ENCODE data around the gene F2RL3.

F2RL3 gene

DNA sequence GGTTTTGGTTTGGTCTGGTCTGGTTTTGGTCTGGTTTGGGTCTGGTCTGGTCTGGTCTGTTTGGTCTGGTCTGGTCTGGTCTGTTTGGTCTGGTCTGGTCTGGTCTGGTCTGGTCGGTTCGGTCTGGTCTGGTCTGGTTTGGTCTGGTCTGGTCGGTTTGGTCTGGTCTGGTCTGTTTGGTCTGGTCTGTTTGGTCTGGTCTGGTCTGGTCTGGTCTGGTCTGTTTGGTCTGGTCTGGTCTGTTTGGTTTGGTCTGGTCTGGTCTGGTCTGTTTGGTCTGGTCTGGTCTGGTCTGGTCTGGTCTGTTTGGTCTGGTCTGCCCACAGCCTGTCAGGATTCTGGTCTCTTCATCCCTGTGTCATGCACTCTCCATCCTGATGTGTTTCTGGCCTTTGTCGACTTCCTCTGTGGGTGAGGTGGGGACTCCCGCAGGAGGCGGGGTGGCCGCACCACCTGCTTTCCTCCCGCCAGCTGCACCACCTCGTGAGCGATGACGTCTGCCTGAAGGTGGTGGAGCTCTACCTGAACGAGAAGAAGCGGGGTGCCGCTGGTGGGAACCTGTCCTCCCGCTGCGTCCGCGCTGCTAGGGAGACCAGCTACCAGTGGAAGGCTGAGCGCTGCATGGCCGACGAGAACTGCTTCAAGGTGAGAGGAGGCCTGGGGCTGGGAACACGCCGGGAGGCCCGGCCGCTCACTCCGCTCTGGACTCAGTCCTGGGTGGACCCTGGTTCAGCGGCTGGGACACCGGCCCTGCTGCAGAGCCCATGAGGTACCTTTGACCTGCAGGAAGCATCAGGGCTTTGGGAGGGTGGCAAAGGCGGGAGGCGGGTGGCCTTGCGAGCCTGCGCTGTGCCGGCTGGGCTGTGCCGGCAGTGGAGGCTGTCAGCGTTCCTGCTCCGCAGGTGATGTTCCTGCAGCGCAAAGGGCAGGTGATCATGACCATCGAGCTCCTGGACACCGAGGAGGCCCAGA, 12.9 kb upstream of the F2RL3 start:
- no peak for DNase-seq

DNA sequence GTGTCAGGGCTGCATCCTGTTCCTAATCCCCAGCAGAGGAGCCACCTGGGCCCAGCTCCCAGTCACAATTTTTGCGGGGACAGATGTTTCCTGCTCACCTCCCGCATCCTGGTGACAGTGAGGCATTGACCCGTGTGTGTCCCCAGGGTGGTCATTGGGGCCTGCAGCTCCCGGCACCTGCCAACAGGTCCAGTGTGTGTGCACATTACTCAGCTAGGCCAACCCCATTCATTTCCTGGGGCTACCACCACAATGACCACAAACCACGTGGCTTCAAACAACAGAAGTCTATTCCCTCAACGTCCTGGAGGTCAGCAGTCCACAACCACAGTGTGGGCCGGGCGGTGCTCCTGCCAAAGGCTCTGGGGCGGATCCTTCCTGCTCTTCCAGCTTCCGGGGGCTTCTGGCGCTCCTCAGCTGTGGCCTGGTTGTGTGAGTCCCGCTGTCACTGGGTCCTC, 11.9 kb upstream of the F2RL3 start:
- DNase-seq, result no peak

DNA sequence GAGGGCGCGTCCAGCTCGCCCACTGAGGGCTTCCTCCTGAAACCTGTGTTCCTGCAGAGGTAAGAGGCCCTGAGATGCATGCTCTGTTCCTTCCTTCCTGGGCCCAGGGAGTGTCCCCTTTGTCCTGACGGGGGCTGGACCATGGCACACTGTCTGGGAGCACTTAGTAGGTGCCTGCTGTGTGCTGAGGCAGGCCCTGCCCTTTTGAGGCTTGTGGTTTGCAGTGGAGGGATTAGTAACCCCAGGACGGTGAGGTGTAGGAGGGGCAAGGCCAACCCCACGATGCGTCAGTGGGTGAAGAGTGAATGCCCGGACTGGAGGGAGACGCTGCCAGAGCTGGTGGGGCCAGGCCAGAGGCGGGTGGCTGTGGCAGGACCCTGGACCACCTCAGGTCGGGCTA, 11.2 kb upstream of the F2RL3 start:
- DNase-seq, result no peak

DNA sequence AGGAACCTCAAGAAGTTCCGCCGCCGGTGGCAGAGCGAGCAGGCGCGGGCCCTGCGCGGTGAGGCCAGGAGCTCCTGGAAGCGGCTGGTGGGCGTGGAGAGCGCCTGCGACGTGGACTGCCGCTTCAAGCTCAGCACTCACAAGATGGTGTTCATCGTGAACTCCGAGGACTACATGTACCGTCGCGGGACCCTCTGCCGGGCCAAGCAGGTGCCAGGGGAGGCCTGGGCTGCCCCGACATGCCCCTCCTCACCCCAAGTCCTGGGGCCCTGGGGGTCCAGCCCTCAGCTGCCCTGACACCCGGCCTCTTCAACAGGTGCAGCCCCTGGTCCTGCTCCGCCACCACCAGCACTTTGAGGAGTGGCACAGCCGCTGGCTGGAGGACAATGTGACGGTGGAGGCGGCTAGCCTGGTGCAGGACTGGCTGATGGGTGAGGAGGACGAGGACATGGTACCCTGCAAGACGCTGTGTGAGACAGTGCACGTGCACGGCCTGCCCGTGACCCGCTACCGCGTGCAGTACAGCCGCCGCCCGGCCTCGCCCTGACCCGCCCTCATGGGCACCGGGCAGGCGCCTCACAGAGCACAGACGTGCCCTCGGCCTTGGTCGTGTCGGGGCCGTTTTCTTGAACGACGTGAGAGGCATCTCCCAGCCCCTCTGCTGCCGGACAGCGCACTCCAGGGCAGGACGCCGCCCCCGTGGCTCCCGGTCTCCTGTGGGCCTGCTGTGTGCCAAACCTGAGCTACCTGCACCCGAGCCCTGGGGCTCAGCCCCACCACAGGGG, 10.4 kb upstream of the F2RL3 start:
- no peak for DNase-seq

DNA sequence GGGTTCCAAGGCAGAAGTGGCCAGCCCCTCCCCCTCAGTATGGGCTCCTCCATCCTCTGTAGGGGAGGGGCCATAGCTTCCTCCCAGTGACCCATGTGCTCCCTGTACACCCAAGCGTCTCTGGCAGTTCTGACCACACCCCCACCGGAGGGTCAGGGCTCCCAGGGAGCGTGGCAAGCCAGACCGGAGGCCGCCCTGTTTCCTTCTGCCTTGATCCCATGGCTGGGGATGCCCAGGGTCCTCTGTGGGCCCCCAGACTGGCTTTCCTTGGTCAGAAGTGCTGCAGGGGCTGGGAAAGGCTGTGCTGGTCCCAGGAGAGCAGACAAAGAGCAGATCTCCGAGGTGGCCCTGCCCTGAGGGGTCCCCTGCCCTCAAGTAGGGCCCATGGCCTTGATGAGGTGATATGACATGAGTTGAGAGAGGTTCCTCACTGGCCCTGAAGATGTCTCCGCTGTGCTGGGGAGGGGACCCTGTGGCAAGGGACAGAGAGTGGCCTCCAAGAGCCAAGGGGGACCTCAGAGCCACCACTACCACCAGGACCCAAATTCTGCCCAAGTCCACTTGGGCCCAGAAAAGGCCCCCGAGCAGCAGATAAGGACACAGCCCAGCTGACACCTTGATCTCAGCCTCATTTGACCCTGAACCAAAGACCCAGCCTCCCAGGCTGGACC, 7.8 kb upstream of the F2RL3 start:
- no peak for DNase-seq

DNA sequence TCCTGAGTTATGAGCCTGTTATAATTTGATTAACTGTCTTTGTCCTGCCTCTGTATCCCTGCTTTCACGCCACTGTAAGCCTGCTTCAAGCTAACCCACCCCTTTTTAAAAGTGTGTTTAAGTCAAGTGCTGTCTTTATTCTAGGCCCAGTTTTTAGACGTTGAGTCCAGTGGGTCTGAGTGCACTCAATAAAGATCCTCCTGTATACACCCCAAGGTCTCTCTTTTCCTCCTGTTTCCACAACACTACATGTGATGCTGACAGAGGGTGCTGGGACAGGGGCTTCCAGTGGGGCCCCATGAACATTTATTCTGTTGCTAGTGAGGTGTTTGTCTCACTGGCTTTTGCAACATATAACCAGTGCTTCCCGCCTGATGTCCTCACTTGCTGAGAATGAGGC, 6.7 kb upstream of the F2RL3 start:
- no peak for DNase-seq

DNA sequence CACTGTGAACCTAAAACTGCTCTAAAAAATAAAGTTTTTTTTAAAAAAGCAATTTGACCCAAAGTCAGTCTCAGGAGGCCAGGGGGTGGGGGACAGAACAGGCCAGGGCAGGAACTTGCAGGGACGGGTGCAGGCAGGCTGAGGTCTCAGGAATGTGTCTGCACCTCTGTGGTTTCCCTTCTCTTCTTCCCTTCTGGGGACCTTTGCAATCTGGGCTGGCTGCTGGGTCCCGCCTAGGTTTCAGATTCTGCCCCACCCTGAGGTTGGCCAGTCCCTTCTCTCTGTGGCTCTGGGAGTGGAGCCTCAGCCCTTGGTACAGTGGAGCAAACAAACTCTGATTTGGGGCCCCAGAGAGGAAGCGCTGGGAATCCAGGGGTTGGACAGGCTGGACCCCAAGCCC, 5.3 kb upstream of the F2RL3 start:
- no peak for DNase-seq

DNA sequence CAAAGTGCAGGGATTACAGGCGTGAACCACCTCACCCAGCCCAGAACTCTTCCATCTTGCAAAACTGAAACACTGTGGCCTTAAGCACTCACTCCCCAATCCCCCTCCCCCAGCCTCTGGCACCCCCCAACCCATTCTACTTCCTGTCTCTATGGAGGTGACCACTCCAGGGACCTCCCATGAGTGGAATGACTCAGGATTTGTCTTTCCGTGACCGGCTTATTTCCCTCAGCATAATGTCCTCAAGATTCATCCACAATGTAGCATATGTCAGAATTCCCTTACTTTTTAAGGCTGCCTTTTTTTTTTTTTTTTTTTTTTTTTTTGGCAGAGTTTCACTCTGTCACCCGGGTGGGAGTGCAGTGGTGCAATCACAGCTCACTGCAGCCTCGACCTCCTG, 3.6 kb upstream of the F2RL3 start:
- DNase-seq, result no peak

DNA sequence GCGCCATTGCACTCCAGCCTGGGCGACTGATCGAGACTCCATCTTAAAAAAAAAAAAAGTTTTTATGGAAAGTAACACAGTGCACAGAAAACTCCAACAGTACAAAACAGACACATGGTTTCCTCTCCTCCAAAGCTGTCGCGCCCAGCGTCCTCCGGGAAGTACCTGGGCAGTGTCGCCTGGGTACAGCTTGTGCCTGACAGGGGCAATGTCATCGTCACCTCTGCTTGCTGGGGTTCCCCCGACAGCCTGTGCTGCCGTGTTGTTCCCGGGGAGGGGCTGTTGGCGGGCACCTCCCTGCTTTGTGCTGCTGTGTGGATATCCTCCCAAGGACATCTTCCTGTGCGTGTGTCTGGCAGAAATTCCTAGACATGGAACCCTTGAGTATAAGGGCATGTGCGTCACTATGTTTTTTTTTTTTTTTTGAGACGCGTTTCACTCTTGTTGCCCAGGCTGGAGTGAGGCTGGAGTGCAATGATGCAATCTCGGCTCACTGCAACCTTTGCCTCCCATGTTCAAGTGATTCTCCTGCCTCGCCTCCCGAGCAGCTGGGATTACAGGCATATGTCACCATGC, 2.4 kb upstream of the F2RL3 start:
- DNase-seq, result no peak

DNA sequence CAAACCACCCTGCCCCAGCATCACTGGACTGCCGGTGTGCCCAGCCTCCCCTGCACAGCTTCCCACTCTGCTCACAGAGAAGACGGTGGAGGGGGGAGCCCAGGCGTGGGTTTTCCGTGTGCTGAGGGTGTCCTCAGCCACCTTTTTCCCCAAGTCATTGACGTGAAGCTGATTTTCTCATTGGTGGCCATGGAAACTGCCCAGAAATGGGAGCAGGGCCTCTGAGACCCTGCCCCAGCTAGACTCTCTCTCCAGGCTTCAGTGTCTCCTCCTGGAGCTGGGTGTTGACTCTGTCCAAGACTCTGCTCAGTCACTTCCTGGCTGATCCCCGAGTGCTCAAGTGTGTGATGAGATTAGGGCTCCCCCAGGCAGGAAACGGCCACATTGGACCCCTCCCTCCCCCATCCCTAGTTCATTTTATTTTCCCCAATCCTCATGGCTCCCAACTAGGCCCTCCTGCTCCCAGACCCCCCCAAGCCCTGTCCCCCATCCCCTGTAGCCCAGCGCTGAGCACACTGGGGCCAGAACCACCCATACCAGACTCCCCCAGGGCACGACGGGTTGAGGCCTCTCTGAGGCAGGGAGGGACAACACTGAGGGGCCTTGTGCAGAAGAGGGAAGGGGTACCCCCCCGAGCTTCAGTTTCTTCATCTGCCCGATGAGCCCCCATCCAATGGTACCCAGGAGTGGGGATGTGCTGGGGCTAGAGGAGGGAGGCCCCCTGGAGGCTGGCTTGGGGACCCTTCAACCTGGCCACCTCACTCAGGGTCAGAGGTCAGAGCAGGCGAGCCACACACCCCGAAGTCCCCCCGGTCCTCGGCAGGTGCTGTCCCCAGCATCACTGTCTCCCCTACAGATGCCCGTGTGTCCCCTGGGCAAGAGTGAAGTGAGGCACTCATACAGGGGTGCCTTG, 1.2 kb upstream of the F2RL3 start:
- DNase-seq, result no peak

DNA sequence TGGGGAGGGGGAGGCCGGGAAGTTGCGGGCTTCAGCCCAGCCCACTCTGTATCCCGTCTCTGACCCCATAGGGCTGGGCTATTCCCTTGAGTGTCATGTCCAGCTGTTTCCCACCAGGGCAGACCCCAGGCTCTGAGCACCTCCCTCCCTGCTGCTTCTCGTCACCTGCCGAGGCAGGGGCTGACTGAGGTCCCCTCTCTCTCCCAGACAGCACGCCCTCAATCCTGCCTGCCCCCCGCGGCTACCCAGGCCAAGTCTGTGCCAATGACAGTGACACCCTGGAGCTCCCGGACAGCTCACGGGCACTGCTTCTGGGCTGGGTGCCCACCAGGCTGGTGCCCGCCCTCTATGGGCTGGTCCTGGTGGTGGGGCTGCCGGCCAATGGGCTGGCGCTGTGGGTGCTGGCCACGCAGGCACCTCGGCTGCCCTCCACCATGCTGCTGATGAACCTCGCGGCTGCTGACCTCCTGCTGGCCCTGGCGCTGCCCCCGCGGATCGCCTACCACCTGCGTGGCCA, 625 bp downstream of the F2RL3 start:
- DNase-seq, result no peak

DNA sequence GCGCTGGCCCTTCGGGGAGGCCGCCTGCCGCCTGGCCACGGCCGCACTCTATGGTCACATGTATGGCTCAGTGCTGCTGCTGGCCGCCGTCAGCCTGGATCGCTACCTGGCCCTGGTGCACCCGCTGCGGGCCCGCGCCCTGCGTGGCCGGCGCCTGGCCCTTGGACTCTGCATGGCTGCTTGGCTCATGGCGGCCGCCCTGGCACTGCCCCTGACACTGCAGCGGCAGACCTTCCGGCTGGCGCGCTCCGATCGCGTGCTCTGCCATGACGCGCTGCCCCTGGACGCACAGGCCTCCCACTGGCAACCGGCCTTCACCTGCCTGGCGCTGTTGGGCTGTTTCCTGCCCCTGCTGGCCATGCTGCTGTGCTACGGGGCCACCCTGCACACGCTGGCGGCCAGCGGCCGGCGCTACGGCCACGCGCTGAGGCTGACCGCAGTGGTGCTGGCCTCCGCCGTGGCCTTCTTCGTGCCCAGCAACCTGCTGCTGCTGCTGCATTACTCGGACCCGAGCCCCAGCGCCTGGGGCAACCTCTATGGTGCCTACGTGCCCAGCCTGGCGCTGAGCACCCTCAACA, 1.2 kb downstream of the F2RL3 start:
- DNase-seq, result no peak

DNA sequence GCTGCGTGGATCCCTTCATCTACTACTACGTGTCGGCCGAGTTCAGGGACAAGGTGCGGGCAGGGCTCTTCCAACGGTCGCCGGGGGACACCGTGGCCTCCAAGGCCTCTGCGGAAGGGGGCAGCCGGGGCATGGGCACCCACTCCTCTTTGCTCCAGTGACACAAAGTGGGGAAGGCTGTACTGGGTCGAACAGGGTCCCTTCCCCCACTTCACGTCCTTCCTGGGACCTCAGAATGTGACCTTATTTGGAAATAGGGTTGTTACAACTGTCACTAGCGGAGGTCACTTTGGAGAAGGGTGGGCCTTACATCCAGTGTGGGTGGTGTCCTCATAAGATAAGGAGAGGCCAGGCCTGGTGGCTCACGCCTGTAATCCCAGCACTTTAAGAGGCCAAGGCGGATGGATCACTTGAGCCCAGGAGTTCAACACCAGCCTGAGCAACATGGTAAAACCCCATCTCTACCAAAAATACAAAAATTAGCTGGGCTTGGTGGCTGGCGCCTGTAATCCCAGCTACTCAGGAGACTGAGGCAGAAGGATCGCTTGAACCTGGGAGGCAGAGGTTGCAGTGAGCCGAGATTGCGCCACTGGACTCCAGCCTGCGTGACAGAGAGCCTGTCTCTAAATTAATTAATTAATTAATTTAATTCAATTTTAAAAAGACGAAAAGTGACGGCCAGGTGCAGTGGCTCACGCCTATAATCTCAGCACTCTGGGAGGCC, 1.8 kb downstream of the F2RL3 start:
- no peak for DNase-seq

DNA sequence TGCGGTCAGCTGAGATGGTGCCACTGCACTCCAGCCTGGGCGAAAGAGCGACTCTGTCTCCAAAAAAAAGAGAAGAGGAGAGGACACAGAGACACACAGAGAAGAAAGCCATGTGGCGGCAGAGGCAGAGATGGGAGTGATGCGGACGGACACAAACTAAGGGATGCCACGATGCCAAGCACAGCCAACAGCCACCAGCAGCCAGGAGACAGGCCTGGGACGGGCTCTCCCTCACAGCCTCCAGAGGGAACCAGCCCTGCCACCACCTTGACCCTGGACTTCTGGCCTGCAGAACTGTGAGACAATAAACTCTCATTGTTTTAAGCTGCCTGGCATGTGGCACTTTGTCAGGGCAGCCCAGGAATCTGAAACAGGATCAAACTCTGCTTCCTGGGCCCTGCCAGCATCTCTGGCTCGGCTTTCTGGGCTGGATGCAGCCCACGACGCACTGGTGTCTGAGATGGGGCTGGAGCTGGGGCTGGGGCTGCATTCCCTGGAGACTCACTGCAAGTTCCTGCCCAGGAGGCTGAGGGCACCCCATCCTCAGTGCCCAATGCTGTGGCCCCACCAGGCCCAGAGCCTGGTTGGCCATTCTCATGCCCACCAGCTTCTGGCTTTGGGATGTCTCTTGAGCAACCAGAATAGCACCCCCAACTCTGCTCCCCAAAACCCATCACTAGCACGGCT, 3.0 kb downstream of the F2RL3 start:
- no peak for DNase-seq

DNA sequence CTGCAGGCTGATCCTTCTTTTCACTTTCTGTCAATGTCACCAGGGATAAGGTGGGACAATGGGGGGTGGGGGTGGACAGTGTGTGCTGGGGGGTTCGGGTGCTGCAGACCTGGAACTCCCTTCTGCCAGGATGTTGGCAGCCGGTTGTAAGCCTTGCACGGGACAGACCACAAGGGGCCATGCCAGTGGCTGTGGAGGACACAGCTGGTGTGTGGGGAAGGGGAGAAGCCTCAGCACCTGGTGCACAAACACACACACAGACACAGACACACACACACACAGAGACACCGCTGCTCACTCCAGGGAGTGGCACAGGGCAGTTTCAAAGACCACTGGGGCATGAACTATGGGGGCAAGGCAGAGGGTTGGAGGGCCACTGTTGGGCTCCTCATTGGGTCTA, 3.6 kb downstream of the F2RL3 start:
- no peak for DNase-seq

DNA sequence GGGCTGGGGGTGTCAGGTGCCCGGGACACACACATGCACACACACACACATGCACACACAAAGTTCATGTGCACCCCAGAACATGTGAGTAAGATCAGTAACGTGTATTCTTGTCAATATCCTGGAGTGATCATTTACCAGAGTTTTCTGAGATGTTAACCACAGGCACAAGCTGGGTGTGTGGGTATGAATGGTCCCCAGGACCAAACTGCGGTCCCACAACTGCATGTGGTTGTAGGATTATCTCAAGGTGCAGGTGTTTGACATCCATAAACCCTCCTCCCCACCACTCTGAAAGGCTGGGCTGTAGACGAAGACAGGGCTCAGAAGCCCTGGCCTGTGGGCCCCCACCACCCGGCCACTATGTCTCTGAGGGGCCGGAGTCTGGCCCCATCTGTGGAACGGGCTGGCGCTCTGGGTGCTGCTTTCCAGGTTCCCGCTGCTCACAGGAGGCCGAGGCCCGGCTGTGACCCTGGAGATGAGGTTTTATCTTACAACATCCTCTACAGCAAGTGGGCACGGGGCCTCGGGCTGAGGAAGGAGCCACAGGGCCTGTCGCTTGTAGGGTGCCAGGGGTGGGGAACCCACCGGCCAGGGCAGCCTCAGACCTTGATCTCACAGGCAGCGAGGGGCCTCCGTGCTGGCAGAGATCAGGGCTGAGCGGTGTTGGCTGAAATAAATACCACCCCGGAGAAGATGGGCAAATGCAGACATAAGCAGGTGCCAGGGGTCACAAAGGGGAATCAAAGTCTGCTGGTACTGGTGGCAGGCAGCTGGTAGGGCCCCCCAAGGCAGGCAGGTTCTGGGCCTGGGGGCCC, 4.3 kb downstream of the F2RL3 start:
- peak; percentile 11 for DNase-seq

DNA sequence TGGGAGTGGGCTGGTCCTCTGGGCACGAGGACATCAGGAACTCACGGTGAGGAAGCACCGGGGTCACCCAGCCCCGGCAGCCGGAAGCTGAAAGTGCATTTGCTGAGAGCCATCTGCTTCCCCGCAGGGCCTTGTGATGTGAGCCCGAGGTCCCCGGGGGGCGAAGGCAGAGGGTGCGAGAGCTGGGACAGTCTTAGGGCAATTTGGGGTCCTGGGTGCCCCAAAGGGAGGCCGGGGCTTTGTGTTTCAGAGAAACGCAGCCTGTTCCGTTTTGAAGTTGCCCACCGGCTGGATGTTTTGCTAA, 4.8 kb downstream of the F2RL3 start:
- DNase-seq, result no peak

DNA sequence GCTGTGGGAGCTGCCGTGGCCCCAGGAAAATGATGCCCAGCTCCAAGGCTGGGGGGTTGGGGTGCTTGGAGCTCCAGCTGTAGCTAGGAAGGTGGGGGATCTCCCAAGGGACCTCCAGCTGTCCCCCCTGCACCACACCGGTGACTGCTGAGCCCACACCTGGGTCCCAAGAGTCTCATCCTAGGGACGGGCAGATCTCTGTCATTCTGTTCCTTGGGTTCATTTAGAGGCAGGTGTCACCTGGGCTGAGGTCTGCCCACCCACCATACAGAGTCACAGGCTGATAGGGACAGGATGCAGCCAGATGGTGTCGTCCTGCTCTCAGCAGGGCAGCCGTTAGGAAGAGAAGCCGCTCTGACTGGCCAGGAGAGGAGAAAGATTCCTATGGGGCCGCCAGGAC, 5.3 kb downstream of the F2RL3 start:
- DNase-seq, result no peak

DNA sequence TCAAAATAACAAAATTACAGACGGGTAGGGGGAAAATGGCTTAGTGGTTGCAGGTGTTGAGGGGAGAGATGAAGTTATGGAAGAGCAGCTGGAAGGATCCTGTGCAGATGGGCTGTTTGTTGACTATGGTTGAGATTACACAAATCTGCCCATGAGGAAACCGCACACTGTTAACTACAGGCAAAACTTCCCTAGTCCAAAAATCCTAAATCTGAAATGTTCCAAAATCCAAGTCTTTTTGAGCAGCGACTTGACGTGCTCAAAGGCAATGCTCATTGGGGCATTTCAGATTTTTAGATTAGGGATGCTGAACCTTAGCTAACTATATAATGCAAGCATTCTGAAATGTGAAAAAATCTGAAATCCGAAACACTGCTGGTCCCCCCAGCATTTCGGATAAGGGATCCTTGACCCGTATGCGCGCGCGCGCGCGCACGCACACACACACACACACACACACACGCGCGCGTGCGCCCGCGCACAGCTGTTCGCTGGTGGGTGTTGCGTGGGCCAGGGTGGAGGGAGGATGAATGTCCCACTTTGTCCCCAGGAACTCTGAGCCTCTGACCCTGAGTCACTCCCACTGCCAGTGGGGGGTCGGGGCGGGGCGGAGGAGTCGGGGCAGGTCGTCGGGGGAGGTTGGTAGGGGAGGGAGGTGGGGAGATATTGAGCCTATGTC, 6.8 kb downstream of the F2RL3 start:
- DNase-seq, result no peak

Data from activated CD4-positive, alpha-beta T cell treated with anti-CD3 and anti-CD28 coated beads, Interleukin-2, amount 50 U/mL, for 16 hours (primary cell).